Fibroblast of mammary gland (primary cell): ENCODE measurements around the gene GMPPA.

Experiments used
- DNase-seq: peaks from one replicate; pipeline ENCODE4 v3.0.0-alpha.2; 2010; ENCODE audit warnings: low read depth
- H3K4me3 ChIP-seq: 2 replicates; pipeline ENCODE4 v1.5.1; 2011; ENCODE audit warnings: low read depth, mild to moderate bottlenecking, low read length, moderate library complexity; ENCODE audit not compliant: control insufficient read depth
- TF ChIP-seq, protein P1 (sequence below): conservative IDR thresholded peaks from 2 replicates; pipeline ENCODE4 v1.5.1; 2011; ENCODE audit warnings: low read depth, low read length, inconsistent platforms; ENCODE audit not compliant: control insufficient read depth, insufficient read depth

GMPPA gene

DNA sequence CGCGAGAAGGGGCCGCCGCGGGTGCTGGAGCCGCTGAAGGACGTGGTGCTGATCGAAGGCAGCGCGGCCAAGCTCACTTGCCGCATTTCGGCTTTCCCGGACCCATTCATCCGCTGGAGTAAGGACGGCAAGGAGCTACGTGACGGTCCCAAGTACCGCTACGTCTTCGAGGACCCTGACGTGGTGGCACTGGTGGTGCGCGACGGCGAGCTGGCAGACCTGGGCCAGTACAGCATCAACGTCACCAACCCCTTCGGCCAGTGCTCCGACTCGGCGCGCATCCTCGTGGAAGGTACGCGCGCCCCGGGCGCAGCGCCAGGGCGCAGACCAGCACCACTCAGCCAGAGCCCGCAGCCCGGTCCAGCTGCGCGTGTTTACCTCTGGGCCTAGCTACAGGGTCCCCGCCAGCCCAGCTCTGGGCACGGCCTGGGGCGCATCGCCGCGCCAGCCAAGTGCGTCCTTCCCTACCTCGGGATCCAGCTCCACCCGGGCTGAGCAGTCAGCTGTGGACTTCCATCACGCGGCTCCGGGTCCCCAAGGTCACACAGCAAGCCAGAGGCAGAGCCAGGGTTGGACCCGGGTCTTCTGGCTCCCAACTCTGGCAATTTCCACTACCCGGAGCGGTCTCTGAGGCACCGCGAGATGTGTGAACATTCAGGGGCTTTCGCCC is 1.7 kb upstream of the GMPPA start:
- no peak overlapping the region for H3K4me3 ChIP-seq
- DNase-seq: no peak
- TF ChIP-seq, protein P1, sequence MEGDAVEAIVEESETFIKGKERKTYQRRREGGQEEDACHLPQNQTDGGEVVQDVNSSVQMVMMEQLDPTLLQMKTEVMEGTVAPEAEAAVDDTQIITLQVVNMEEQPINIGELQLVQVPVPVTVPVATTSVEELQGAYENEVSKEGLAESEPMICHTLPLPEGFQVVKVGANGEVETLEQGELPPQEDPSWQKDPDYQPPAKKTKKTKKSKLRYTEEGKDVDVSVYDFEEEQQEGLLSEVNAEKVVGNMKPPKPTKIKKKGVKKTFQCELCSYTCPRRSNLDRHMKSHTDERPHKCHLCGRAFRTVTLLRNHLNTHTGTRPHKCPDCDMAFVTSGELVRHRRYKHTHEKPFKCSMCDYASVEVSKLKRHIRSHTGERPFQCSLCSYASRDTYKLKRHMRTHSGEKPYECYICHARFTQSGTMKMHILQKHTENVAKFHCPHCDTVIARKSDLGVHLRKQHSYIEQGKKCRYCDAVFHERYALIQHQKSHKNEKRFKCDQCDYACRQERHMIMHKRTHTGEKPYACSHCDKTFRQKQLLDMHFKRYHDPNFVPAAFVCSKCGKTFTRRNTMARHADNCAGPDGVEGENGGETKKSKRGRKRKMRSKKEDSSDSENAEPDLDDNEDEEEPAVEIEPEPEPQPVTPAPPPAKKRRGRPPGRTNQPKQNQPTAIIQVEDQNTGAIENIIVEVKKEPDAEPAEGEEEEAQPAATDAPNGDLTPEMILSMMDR: no peak

DNA sequence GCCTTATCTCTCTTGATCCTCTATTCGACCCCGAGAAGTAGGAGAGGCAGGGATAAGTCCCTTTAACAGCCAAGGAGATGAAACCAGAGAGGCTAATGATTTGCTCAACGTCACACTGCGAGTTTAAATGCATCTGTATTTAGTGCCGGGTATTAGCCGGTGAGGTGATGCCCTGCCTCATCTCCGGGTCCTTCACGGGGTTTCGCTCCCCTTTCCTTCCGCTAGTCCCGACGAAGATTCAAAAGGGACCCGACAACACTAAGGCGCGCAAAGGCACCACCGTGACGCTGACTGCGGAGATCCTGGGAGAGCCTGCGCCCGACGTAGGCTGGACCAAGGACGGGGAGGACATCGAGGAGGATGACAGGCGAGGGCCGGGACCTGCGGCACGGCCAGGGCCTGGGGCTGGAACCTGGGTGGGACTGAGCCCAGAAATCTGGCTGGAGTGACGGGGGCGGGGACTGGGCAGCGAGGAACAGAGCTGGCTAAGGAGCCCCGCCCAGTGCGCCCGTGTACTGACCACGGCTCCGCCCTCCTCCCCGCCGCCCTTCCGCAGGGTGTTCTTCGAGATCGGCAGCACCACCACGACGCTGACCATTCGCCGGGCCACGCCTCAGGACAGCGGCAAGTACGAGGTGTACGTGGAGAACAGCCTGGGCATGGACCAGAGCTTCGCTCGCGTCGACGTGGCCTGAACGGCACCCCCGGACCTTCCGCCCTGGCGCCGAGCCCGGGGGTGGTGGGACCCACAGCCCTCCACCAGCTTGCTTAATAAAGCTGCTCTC is 1.0 kb upstream of the GMPPA start:
- DNase-seq: peak; percentile 73
- TF ChIP-seq, protein P1: no peak
- H3K4me3 ChIP-seq: peak overlapping the region; percentile 71

DNA sequence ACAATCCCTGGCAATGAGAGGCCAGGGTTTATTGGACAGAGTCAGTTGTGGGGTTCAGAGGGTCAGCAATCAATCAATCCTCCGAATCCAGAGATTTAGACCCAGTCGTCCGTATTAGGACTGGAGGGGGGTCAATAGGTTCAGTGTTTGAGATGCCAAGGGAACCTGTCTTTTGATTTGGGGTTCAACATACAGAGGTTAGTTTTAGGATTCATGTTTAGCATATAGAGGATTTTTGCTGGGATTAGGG is 292 bp downstream of the GMPPA start:
- no peak for DNase-seq
- TF ChIP-seq, protein P1: no peak

DNA sequence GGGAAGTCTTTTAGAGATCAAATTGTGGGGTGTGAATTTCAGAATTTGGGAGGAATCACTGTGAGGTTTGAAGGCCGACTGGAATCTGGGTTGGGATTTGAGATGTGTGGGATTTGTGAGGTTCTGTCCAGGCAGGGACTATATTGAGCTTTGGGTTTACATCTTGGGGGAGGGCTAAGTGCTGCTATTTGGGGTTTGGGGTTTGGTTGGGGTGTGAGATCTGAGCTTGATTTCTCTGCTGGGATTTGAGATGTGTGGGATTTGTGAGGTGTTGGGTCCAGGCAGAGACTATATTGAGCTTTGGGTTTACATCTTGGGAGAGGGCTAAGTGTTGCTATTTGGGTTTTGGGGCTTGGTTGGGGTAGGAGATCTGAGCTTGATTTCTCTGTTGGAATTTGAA is 864 bp downstream of the GMPPA start:
- TF ChIP-seq, protein P1: no peak
- H3K4me3 ChIP-seq: peak overlapping the region; percentile 71
- DNase-seq: no peak

More for the DNA sequence above, 292 bp downstream of the GMPPA start:
- H3K4me3 ChIP-seq: peak overlapping the region; percentile 71

DNA sequence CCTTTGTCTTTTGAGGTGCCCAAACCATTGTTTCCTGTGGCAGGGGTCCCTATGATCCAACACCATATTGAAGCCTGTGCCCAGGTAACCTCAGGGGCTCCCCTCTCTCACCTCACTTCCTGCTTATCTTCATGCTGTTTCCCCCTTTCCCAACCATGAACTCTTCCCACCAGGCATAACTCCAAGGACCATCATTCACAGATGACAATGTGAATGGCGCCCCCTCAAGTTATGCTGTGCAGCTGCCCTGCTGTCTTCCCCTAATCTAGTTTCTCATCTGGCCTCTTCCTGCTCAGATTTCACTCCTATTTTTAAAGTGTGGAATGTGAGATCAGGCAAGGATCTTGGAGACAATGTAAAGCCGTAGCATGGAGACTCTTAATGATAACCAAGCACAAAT is 1.4 kb downstream of the GMPPA start:
- peak; percentile 34 for DNase-seq
- H3K4me3 ChIP-seq: peak overlapping the region; percentile 71
- TF ChIP-seq, protein P1: peak; percentile 20

DNA sequence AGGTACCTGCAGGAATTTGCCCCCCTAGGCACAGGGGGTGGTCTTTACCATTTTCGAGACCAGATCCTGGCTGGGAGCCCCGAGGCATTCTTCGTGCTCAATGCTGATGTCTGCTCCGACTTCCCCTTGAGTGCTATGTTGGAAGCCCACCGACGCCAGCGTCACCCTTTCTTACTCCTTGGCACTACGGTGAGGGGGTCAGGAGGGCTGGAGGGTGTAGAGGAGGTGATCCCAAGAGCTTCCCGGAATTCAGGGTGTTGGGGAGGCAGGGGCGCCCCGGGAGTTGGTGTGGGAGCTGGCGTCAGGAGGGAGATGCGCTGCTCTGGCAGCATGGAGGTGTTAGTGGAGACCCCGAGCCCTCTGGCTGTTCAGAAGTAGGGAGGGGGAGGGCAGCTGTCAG is 3.2 kb downstream of the GMPPA start:
- DNase-seq: no peak
- H3K4me3 ChIP-seq: no peak overlapping the region
- TF ChIP-seq, protein P1: no peak

DNA sequence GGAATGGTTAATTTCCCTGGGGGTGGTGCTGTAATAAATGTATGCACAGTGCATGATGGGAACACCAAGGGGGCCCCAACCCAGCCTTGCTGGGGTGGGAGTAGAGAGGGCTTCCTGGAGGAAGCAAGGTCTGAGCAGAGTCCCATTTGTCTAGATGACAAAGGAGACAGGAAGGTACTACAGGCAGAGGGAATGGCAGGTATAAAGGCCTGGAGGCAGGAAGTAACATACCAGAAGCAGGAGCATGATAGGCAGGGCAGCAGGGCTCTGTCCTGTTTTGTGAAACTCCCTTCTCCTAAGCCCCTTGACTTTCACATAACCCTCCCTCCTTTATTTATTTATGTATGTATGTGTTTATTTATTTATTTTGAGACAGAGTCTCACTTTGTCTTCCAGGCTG is 3.9 kb downstream of the GMPPA start:
- no peak for DNase-seq
- TF ChIP-seq, protein P1: no peak
- no peak overlapping the region for H3K4me3 ChIP-seq
